Urinary bladder (tissue), 4 donors: ENCODE measurements around the gene FBXO44. TPM values are rescaled to one million over a fixed set of nuclear protein-coding genes. Genes with fewer than 3 reads are reported as not detected.

Experiments
- DNase-seq: peaks from one replicate; pipeline ENCODE4 v3.0.0-alpha.2; 2015; ENCODE audit errors: extremely low spot score
- H3K27ac ChIP-seq: one replicate; pipeline ENCODE4 v1.5.1; 2013; ENCODE audit warnings: low read depth, mild to moderate bottlenecking, moderate library complexity
- H3K36me3 ChIP-seq: one replicate; pipeline ENCODE4 v1.6.1; 2013; ENCODE audit warnings: mild to moderate bottlenecking, moderate library complexity; ENCODE audit not compliant: insufficient read depth
- H3K4me1 ChIP-seq: one replicate; pipeline ENCODE4 v1.6.1; 2013; ENCODE audit warnings: mild to moderate bottlenecking, moderate library complexity; ENCODE audit not compliant: insufficient read depth
- H3K4me3 ChIP-seq: one replicate; pipeline ENCODE4 v1.5.1; 2013; ENCODE audit warnings: low read depth, low read length
- WGBS: extraction: QIAGEN DNeasy Blood & Tissue Kit; methylation state at CpG from one replicate; pipeline ENCODE4 v1.1.7; 2013; 5-methylcytosine and 5-hydroxymethylcytosine counted together
- polyA plus RNA-seq: library from polyadenylated mRNA; stranded (reverse); fragments of 200-250 nt; gene quantifications from one replicate; pipeline ENCODE4 v1.2.3, GENCODE V29; 2013
- total RNA-seq: library from RNA; depleted of rRNA; stranded (reverse); fragments of >200 nt; gene quantifications from one replicate; pipeline ENCODE4 v1.2.3, GENCODE V29; 2014
- donor health status: healthy with polysubstance abuse.
- donor health status: healthy.

The FBXO44 gene
- total and polyA plus RNA-seq, 2 donors: 6.2 to 24.3 TPM

DNA sequence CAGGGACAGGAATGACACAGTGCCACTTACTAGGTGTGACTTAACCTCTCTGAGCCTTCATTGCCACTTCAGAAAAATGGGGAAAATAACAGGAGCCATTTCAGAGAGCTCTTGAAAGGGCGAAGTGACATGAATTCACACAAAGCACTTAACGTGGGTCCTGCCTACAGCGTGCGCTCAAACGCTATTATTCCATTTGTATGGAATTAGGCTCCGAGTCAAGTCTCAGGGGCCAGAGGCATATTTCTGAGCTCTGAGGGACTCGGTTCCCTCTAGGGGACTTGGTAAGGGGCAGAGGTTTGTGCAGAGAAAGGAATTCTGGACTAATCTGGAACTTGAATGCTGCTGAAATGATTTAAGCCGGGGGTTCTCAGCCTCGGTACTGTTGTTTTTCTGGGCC lies 50.9 kb downstream of the FBXO44 start:
- Histone ChIP-seq H3K4me3 (no peak overlapping the region), H3K4me1 (no peaks in the 10 kb centered on the region), H3K27ac (no peak overlapping the region), H3K36me3 (no peaks in the 10 kb centered on the region)
- WGBS: 74% methylated on average over 9 of the region's 9 CpGs
- DNase-seq: no peak

DNA sequence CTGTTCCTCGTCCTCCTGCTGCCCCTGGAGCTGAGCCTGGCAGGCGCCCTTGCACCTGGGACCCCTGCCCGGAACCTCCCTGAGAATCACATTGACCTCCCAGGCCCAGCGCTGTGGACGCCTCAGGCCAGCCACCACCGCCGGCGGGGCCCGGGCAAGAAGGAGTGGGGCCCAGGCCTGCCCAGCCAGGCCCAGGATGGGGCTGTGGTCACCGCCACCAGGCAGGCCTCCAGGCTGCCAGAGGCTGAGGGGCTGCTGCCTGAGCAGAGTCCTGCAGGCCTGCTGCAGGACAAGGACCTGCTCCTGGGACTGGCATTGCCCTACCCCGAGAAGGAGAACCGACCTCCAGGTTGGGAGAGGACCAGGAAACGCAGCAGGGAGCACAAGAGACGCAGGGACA lies 51.6 kb downstream of the FBXO44 start:
- Histone ChIP-seq H3K4me1 (no peaks in the 10 kb centered on the region), H3K4me3 (no peak overlapping the region), H3K27ac (no peak overlapping the region), H3K36me3 (no peaks in the 10 kb centered on the region)
- 92% methylated on average over 14 of the region's 14 CpGs for WGBS
- no peak for DNase-seq

DNA sequence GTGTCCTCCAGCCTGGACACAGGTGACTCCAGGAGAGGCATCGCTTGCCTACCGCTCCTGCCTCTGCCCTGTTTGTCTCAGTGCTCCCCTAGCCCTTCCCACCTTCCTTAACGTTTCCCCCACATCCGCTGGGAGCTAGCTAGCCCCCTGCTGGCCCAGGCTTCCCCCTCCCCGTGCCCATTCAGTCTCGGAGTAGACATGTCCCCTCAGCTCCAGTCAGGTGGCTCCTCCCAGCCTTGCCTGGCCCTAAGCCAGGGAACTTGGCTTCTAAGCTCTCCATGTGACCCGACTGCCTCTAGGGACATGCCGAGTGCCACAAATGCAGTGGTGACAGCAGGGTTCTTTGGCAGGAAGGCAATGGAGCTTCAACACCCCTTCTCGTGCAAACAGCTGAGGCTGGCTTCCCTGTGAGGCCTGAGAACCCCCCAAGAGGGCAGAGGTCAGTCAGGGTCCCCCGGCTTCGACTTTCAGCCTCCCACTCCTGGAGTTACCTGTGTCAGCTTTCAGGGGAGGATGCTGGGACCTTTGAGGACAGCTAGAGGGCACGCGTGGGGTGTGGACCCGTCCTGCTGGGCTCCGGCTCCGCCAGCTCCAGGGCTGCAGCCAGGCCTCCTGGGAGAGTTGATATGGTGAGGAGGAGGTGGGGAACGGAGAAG lies 53.1 kb downstream of the FBXO44 start:
- no peak overlapping the region for H3K27ac ChIP-seq
- no peak for DNase-seq
- no peak overlapping the region for H3K4me3 ChIP-seq
- H3K36me3 ChIP-seq: no peaks in the 10 kb centered on the region
- H3K4me1 ChIP-seq: no peaks in the 10 kb centered on the region
- 54% methylated on average over 17 of the region's 17 CpGs for WGBS

DNA sequence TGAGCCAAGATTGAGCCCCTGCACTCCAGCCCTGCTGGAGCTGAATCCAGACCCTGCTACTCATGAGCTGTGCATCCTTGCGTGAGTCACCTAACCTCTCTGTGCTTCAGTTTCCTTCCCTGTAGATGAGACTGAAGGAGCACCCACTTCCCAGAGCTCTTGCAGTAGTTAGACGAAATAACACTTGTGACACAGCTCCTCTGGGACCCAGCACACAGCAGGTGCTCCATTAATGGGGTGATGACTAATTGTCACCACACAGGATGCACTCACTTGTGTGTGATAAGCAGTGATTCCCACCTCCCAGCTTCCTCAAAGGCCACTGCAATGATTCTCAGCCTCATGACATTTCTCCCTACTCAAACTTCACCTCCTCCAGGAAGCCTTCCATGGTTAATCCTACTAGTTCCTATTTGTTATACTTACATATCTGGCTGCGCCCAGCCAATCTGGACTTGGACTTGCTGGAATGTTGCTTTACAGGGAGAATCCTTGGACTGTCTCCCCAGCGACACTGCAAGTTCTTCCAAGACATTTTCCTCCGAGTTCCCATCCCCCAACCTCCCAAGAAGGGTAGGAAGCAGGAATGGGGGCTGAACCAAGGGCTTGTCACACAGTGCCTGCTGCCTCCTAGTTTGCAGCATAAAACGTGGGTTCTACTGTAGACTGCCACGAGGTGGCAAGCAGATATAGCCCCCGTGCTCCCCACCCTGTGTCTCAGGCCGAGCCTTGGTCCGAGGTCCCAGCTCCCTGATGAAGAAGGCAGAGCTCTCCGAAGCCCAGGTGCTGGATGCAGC lies 54.1 kb downstream of the FBXO44 start:
- WGBS: 75% methylated on average over 11 of the region's 11 CpGs
- H3K27ac ChIP-seq: no peak overlapping the region
- no peaks in the 10 kb centered on the region for H3K36me3 ChIP-seq
- no peak overlapping the region for H3K4me3 ChIP-seq
- no peaks in the 10 kb centered on the region for H3K4me1 ChIP-seq
- DNase-seq: no peak

DNA sequence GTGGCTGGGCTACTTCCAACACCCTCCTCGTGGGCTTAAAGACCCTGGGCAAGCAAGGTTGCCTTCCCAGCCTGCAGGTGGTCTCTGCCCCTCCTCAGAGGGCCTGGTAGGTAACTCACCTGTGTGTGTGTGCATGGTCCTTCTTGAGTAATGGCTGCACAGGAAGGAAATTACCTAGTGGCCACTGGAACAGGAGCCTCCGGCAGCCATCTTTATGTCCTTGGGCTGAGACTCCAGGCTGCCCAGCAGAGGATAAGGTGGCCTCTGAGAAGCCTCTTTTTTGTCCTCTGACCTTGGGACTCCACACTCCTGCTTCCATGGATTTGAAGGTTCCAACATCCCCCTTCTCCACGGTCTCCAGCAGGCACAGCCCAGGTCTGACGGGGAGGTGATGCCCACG lies 56.8 kb downstream of the FBXO44 start:
- H3K4me1 ChIP-seq: no peaks in the 10 kb centered on the region
- no peaks in the 10 kb centered on the region for H3K36me3 ChIP-seq
- 95% methylated on average over 5 of the region's 5 CpGs for WGBS
- no peak overlapping the region for H3K27ac ChIP-seq
- no peak overlapping the region for H3K4me3 ChIP-seq
- no peak for DNase-seq

DNA sequence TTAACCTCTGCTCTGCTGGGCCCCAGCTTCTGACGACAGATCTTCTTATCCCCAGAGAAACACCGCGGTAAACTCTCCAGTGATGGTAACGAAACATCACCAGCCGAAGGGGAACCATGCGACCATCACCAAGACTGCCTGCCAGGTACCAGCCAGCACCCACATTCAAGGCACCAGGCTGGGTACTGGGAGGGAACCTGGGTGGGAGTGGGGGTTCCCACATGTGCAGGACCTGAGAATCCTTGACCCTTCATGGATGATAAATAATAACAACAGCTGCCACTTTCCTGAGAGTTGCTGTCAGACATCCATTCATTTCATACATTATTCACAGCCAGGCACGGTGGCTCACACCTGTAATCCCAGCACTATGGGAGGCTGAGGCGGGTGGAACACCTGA lies 57.6 kb downstream of the FBXO44 start:
- DNase-seq: no peak
- no peaks in the 10 kb centered on the region for H3K4me1 ChIP-seq
- H3K36me3 ChIP-seq: no peaks in the 10 kb centered on the region
- H3K4me3 ChIP-seq: no peak overlapping the region
- H3K27ac ChIP-seq: no peak overlapping the region
- 89% methylated on average over 8 of the region's 8 CpGs for WGBS

Other genes with a start within 250 kb of the FBXO44 start
- 0.16 TPM for gene DISP3, start 175.7 kb upstream of the FBXO44 start, total RNA-seq
- gene DISP3, start 175.7 kb upstream of the FBXO44 start, polyA plus RNA-seq: 0.04 TPM
- gene FBXO2, start 448 bp upstream of the FBXO44 start, total RNA-seq: 0.42 TPM
- gene FBXO2, start 448 bp upstream of the FBXO44 start, polyA plus RNA-seq: 5.5 TPM
- gene FBXO6, start 9.3 kb downstream of the FBXO44 start, total RNA-seq: 4.0 TPM
- 13.2 TPM for gene FBXO6, start 9.3 kb downstream of the FBXO44 start, polyA plus RNA-seq
- gene MAD2L2, start 26.3 kb downstream of the FBXO44 start, total RNA-seq: 20.5 TPM
- gene MAD2L2, start 26.3 kb downstream of the FBXO44 start, polyA plus RNA-seq: 47.1 TPM
- 0.21 TPM for gene DRAXIN, start 36.8 kb downstream of the FBXO44 start, total RNA-seq
- 0.01 TPM for gene DRAXIN, start 36.8 kb downstream of the FBXO44 start, polyA plus RNA-seq
- 21.4 TPM for gene AGTRAP, start 81.3 kb downstream of the FBXO44 start, total RNA-seq
- 81.8 TPM for gene AGTRAP, start 81.3 kb downstream of the FBXO44 start, polyA plus RNA-seq
- 0.42 TPM for gene C1orf167, start 107.3 kb downstream of the FBXO44 start, total RNA-seq
- 3.2 TPM for gene C1orf167, start 107.3 kb downstream of the FBXO44 start, polyA plus RNA-seq
- gene MTHFR, start 151.1 kb downstream of the FBXO44 start, total RNA-seq: 26.9 TPM
- gene MTHFR, start 151.1 kb downstream of the FBXO44 start, polyA plus RNA-seq: 20.1 TPM
- 9.9 TPM for gene CLCN6, start 151.3 kb downstream of the FBXO44 start, total RNA-seq
- 13.7 TPM for gene CLCN6, start 151.3 kb downstream of the FBXO44 start, polyA plus RNA-seq
- gene NPPA, start 192.9 kb downstream of the FBXO44 start, total RNA-seq: not detected
- 1.0 TPM for gene NPPA, start 192.9 kb downstream of the FBXO44 start, polyA plus RNA-seq
- gene NPPB, start 204.1 kb downstream of the FBXO44 start, total RNA-seq: not detected
- gene NPPB, start 204.1 kb downstream of the FBXO44 start, polyA plus RNA-seq: not detected